ENCODE results near the gene INO80C.
A peak's percentile ranks its signal among the peaks of the same experiment; 100 is the strongest.
"Not testable (repeated sequence)": the region's sequence is repeated elsewhere in the genome, so short reads cannot be mapped to it uniquely, and the experiment has no call there.

Gene INO80C

DNA sequence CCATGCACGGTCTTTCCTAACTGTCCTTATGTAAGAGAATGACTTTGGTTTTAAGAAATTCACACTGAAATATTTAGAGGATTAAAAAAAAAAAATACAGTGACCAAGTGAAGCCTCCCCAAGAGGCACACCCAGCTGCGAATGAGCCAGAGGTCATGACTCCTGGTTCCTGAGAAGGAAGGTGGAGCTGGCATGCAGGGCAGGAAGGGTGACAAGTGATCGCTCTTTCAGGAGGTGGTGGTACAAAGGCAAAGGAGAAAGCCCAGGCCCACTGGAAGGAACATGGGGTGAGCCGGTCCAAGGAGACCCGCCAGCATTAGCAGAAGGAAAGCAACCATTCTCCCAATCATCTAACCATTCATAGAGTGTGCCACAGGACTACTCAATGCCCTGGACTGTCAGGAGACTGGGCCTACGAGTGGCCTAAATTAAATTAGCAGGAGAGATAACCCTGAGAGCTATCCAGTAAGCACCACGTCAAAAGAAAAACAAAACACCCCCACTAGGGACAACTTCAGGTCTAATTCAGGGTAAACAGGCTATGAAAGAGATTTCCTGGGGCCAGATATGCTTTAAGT, 7.8 kb downstream of the INO80C start:
- DNase-seq = no peak

DNA sequence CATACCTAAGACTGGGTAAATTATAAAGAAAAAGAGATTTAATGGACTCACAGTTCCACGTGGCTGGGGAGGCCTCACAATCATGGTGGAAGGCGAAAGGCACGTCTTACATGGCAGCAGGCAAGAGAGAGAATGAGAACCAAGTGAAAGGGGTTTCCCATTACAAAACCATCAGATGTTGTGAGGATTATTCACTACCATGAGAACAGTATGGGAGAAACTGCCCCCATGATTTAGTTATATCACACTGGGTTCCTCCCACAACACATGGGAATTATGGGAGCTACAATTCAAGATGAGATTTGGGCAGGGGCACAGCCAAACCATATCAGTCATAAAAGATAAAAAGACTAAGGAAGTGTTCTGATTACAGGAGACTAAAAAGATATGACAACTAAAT, 8.5 kb downstream of the INO80C start:
- not testable (repeated sequence) for DNase-seq

DNA sequence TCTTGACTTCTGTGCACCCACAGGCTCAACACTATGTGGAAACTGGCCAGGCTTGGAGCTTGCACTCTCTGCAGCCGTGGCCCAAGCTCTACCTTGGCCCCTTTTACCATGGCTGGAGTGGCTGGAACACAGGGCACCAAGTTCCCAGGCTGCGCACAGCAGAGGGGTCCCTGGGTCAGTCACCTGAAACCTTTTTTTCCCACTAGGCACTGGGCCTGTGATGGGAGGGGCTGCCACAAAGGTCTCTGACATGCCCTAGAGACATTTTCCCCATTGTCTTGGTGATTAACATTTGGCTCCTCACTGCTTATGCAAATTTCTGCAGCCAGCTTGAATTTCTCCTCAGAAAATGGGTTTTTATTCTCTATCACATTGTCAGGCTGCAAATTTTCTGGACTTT, 9.4 kb downstream of the INO80C start:
- DNase-seq = not testable (repeated sequence)

DNA sequence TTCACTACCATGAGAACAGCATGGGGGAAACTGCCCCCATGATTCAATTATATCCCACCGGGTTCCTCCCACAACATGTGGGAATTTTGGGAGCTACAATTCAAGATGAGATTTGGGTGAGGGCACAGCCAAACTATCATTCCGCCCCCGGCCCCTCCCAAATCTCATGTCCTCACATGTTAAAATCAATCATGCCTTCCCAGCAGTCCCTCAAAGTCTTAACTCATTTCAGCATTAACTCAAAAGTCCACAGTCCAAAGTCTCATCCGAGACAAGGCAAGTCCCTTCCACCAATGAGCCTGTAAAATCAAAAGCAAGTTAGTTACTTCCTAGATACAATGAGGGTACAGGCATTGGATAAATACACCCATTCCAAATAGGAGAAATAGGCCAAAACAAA, 10.2 kb downstream of the INO80C start:
- not testable (repeated sequence) for DNase-seq

DNA sequence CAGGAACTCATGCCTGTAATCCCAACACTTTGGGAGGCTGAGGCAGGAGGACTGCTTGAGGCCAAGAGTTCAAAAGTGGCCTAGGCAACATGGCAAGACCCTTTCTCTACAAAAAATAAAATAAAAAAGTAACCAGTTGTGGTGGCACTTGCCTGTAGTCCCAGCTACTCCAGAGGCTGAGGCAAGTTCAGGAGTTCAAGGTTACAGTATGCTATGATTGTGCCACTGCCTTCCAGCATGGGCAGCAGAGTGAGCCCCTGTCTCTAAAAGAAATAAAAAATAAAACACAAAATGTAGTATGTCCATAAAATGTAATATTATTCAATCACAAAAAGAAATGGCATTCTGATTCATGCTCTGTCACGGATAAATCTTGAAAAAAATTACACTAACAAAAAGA, 11.9 kb downstream of the INO80C start:
- DNase-seq = no peak

DNA sequence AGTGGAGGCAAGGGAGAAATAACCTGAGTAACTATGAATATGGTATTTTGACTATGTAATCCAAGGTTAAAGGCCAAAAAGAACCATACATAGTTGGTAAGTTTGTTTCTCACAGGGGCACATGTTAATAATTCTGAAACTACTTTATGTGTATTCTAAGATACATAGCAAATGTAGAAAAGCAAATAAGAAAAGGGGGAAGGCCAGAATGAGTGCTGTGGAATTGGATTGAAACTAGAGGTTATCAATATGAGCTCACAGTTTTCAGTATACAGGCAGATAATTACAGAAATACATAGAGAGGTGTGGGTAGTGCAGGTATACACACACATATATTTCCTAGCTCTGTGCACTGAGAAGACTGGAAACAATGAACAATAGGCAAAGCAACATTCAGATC, 13.7 kb downstream of the INO80C start:
- no peak for DNase-seq

DNA sequence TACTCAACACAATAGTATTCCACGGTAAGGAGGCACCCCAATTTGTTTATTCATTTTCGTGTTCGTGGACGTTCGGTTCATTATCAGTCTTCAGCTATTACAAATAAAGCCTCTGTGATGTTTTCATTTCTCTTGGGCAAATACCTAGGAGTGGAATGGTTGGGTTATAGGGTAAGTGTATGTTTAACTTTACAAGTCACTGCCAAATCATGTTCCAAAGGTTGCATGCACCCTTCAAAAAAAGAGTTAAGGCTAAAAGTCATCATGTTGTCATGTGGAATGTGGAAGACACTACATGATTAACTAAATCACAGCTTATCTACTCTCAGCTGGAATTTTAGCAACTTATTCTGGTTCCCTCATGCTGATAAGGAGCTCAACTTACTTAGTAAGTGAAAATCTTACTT, 15.8 kb downstream of the INO80C start:
- DNase-seq = no peak

DNA sequence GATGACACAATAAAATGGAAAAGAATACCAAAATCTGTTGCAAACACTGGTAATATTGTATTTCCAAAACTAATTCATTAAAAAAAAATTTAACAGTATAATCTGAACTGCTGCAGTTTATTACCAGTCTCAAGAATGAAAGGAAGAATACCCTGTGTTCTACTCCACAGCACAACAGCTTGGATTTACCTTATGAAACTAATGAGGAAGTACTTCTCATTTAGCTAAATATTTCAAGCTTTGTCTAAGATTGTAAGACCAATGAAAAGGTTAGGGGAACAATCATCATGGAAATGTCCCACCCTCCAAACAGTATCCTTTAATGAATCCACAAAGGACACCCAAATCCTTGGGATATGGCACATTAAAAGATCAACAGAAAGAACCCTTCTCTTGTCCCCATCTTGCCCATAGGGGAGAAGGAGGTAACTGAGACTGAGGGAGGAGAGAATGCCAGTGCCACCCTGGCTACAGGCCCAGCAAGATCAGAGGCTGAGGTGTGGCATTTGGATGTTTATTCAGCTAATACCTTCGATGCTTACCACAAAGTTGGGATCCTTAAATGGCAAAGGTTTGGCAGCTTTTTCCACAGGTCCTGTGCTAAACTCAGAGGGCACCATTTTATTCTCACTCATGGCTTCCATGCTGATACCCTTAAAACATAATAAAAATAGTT, 17.7 kb downstream of the INO80C start:
- no peak for DNase-seq

DNA sequence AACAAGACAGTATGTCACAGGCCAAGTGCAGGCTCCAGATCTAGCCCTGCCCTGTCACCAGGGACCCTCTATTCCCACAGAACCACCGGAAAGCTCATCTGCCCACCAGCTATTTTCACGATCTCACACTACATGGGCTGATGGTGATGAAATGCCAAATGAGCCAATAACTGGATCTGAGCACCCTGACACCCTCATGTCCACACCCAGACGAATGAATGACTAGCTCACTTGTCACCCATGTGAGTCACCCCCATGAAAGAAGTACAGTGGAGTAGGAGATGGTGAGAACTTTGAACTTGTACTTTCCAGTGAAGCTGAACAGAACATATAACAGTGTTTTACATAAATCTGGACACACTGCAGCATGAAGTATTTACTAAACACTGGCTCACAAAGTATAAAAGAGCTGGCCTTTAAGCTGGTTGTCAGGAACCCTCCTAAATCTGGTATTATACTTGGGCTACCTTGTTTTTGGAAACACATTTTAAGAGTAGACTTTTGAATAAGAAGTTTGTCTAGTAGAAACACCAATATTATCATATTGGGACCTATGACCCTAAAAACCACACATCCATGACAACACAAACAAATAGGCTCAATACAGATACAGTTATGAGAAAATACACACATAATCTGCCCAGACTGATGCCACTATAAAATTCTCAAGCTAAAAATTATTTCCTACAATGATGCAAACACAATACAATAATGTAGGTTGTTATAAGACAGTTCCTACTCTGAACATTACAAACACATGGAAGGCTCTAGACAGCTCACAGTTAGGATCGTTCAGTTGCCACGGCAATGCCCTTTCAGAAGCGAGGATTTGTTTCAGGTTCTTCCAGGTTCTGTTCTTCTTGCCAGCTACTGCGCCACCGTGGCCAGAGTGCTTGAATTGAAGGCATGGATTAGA, 19.0 kb downstream of the INO80C start:
- DNase-seq = peak in 23 of 56 donors; percentile 4 to 53 (median 20)

DNA sequence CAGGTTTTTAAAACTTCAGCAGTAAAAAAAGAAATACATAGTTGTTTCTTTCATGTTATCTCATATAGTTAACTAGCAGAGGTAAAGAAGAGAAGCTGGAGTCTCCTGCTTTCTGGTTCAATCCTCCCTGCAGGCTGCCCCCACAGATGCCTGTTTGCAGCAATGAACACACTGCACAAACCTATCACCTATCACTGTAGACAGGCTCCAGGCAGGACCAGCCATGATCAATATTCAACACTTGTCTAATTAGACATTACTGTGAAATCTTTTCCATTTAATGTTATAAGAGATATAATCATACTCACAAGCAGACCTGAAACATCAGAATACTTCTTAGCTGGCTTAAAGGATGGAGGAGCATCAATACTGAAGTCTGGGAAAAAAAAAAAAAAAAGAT, 19.8 kb downstream of the INO80C start:
- DNase-seq = no peak

DNA sequence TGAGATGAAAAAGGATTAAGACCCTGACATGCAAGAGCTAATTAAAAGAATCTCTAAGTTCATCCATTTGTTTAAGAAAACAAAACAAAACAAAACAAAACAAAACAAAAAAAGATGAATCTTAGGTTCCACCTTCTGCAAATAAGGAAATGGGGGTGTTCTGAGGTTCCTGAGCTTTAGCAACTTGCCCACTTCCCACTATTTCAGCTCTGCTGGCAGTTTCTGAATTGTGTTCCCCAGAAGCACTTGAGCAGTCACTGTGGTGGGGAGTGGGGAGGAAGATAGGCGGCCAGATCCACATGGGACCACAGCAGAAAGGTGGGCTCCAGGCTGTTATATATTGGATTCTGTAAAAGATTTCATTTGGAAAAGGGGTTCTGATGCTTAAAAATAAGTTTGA, 20.3 kb downstream of the INO80C start:
- no peak for DNase-seq

DNA sequence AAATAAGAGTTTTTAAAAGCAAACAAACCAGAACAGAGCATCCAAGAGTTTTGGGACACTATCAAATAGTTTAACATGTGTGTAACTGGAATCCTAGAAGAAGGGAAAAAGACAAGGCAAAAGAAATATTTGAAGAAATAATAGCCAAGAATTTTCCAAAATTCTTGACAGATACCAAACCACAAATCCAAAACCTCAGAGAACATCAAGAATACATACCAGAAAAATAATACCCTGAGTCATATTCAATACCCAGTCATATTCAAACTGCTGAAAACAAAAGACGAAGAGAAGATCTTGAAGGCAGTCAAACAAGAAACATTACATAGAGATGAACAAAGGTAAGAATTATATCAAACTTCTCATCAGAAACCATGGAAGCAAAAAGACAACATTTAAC, 22.9 kb downstream of the INO80C start:
- DNase-seq = no peak

DNA sequence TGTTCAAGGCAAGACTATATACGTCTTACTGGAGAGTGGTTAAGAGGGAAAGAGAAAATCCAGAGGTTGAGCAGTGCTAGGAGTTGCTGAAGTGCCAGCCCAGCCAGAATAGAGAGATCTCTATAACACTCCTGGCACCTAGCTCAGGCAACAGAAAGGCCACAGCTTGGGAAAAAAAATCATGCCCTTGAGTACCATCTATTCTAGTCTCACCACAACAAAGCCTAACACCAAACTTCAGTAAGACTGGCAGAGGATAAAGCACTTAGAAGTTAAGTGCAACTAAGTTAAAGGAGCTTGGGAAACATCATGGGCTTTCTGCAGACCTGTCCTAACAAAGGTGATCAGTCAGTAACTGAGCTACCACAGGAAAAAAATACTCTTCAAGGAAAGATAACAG, 24.2 kb downstream of the INO80C start:
- DNase-seq = no peak

DNA sequence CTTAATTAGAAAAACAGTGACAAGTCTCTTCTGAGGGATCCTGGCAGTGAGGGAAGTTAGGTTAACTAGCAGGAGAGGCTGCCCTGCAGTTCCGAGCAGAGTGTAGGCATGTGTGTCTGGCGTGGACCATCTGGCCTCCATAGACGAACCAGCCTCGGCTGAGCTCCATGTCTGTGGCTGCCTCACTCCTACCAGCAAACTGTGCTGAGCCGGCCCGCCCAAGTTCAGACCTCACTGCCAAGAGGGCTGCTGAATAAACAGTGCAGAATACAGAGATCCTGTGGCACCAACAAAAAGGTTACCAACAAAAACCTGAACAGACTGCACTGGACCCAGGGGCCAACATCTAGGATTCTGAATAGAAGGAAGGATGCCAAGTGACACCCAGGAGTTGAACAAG, 27.3 kb downstream of the INO80C start:
- DNase-seq = peak in 17 of 56 donors; percentile 6 to 61 (median 18)

DNA sequence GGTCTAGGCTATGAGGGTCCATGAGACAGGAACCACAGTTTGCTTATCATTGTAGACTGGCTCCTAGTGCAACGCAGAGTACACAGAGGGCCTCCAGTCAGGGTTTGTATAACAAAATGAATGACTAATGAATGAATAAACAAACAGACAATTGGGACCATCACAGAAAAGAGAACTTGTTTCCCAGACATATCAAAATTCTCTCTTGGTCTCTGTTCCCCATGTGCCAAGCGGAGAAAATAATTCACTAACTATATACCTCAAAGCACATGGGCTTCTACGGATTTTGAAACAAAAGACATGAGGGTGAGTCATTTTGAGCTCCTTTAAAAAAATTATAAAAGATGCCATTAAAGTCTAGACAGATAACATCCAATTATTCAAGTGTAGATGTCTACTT, 28.0 kb downstream of the INO80C start:
- DNase-seq = no peak

DNA sequence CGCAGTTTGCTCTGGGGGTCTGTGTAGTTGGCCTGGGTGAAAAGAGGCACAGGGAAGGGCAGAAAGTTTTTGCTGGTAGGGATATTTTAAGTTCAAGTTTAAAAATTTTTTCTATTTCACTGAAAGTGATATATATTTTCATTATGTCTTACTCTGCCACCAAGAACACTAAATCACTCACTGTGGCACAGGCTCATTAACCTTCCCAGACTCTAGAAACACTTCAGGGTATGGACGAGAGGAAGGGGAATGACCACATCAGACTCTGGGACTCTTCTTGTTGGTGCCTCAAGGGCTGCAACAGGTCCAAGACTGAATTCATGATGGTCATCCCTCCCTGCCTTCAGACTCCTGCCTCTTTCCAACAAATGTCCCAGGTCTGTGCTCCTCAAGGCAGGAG, 29.0 kb downstream of the INO80C start:
- DNase-seq = no peak

DNA sequence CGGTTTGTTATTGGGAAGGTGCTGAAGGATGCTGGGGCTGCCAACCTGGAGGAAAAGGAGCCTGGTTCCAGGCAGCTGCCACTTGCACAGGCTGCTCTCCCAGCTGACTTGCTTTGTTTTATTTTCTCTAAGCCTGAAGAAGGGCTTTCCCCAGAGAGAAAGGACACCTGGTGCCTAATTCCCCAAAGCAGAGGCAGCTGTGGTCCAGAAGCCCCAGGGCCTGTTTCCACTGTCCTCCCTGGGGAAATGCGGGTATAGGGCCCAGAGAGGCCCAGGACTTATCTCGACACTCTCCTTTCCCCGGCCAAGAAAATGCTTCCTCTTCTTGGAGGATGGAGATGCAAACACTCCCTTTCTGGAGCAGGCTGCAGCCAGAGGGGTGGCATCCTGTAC, 30.1 kb downstream of the INO80C start:
- no peak for DNase-seq

DNA sequence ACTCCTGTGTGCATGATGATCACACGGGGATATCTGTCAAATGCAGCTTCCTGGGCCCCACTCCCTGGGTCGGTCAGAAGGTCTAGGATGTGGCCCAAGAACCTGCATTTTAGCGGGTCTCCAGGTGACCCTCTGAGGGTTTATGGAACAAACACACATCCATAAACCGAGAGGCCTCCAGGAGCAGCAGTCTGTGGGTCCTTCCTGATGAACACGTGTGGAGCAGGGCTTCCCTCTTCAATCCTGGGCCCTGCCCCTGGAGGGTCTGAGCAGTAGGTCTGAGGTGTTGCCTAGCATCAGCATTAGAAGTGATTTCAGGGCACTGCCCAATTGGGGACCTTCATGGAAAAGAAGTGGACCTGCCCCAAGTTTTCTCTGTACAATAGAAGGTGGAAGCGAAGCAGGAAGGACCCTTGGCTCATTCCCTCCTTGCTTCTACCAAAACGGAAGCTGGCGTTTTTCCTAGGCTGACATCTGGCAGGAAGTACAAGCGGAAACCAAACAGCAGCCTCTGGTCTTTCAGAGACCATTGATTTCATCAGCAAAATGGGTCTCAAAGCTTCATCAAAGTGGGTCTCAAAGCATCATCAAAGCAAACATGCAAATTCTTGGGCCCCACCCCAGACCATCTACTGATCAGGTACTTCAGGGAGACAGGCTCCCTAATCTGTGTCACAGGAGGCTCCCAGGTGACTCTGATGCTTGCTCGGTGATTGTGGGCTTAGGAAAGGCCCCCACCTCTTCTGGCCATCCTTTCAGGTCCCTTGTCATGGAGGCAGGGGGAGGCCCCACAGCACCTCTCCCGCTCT, 30.7 kb downstream of the INO80C start:
- no peak for DNase-seq

DNA sequence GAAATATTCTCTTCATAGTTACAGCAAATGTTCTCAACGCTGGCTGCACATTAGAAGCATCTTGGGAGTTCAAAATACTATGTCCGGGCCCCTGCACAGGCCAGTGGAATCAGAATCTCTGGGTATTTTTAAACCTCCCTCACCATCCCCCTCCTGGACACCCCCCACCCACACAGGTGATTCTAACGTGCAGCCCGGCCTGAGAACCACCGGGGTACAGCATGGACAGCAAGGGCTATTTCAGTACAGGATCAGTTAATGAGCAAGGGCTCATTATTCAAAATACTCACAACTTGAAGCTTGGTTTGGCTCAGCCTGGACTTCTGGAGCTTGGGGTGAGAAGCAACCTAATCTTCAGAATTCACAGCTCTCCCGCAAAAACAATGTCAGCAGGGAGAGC, 31.4 kb downstream of the INO80C start:
- DNase-seq = no peak

DNA sequence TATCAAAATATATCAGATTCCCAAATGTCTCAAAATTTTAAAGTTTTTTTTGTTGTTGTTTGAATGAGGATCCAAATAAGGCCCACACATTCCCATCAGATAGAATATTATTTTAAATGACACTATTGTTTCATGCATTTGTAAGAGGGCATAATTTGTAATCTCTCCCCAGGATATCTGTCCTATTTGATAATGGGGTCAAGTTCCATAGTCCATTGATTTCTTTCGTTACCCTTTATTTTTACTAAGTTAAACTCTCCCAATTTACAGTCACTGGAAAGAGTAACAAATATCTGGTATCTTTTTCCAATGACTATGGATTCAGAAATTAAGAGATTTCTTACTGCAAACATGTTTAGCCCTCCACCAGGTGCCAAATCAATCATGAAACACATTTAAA, 32.4 kb downstream of the INO80C start:
- DNase-seq = no peak

DNA sequence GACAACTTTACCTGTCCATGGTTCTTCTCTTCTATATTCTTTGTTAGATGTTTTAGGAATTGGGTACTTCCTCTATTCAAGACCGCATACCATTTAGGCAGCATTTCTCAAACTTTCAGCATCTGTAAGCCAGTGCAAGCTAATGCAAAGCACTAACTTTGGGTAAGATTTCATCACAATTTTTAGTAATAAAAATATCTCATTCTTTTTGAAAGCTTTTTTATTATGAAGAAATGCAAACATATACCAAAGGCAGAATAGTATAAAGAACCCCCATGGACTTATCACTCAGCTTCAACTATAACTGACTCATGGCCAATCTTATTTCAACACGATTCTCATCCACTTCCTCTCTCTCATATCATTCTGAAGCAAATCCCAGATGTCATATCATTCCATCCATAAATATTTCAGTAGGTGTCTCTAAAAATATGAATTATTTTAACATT, 32.9 kb downstream of the INO80C start:
- no peak for DNase-seq

DNA sequence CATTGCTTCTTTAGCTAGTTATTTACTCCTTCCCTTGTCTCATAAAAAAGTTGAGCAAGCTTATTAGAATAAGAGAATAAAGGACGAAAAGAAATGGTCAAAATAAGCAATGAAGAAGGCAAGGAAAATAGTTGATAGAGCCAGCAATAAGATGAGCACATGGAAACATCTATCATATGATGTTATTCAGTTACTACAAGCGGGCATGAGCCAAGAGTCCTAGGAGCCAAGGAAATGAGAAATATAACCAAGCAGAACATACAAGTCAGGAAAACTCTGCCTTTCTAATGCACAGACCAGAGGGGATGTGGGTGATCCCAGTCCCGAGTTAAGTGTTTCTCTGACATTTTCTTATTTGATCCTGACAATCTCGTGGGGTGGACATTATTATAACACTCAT, 33.9 kb downstream of the INO80C start:
- no peak for DNase-seq
